H1 (cell line): ENCODE results near the gene STX4. TPM values are rescaled to one million over a fixed set of nuclear protein-coding genes. Genes with fewer than 3 reads are reported as not detected.

Experiments used
- SIN3A ChIP-seq, 2 experiments: IDR thresholded peaks in 1 of 2; conservative IDR thresholded peaks in 1 of 2; 2 replicates each; pipeline ENCODE4 v1.6.1; 2011 to 2012; ENCODE audit warnings: low read length in 2 of 2, improper control_type of control experiment in 1 of 2, low read depth in 1 of 2, mild to moderate bottlenecking in 1 of 2
- polyA plus RNA-seq, 7 experiments: library from polyadenylated mRNA; depleted of rRNA in 3 of 7; stranded (reverse) in 5 of 7; unstranded in 2 of 7; fragments of >200 nt in 5 of 7; fragments of 200-250 nt in 2 of 7; gene quantifications; 1 replicate in 5 of 7; 2 replicates in 1 of 7; 4 replicates in 1 of 7; pipeline versions ENCODE4 v1.2.1 to v1.2.3, GENCODE V29; 2011 to 2013; ENCODE audit warnings: missing spikeins in 2 of 7, mixed read lengths in 2 of 7
- total RNA-seq: library from RNA; stranded (reverse); fragmentation: NEBNext Ultra II Directional; extraction: Animal tissue kit (Norgen Biotek cat#: 25700); gene quantifications from 2 replicates; pipeline ENCODE4 v1.2.1, GENCODE V29; 2021

The STX4 gene
- total and polyA plus RNA-seq, 2 of the 8 experiments (the other 6 are each of a cell fraction or from before 2014, with no cell fraction given): 25.8 to 32.3 TPM

- TF ChIP-seq SIN3A (conservative IDR thresholded peaks at IDR 0.05 in 1 of 2, IDR thresholded peaks at IDR 0.05 in 1 of 2; ENCODE audit: low read depth in 1 of 2, low read length in 2 of 2): peak; percentile 69 to 90; a peak in 2 of 4 replicates
These were observed 543 bp downstream of the STX4 start (continued) for GRCh38 chr16:31033709-31034492.
